Measurements from ENCODE around the gene SACS.

Gene SACS

GRCh38 chr13:23330356-23330755, 103.1 kb downstream of the SACS start:
- TF ChIP-seq CTCF (IDR thresholded peaks at IDR 0.05; ENCODE audit: insufficient read depth, low read depth, low read length, missing control alignments), result no peak
- no peak for DNase-seq (ENCODE audit: low read depth)
- no peak overlapping the region for H3K4me3 ChIP-seq (ENCODE audit: low read length)

GRCh38 chr13:23325191-23325590, 108.3 kb downstream of the SACS start:
- peak; percentile 85 for DNase-seq (ENCODE audit: low read depth)
- TF ChIP-seq CTCF (IDR thresholded peaks at IDR 0.05; ENCODE audit: insufficient read depth, low read depth, low read length, missing control alignments), result no peak
- H3K4me3 ChIP-seq (ENCODE audit: low read length), result no peak overlapping the region

- DNase-seq (ENCODE audit: low read depth), result peak; percentile 33
- no peak overlapping the region for H3K4me3 ChIP-seq (ENCODE audit: low read length)
- TF ChIP-seq CTCF (IDR thresholded peaks at IDR 0.05; ENCODE audit: insufficient read depth, low read depth, low read length, missing control alignments), result no peak
Observed at GRCh38 chr13:23323946-23324709, 109.4 kb downstream of the SACS start.

- no peak overlapping the region for H3K4me3 ChIP-seq (ENCODE audit: low read length)
- TF ChIP-seq CTCF (IDR thresholded peaks at IDR 0.05; ENCODE audit: insufficient read depth, low read depth, low read length, missing control alignments), result no peak
- DNase-seq (ENCODE audit: low read depth), result peak; percentile 80
Observed at GRCh38 chr13:23322353-23323336, 110.9 kb downstream of the SACS start.

GRCh38 chr13:23321535-23322241, 111.8 kb downstream of the SACS start:
- TF ChIP-seq CTCF (IDR thresholded peaks at IDR 0.05; ENCODE audit: insufficient read depth, low read depth, low read length, missing control alignments), result no peak
- H3K4me3 ChIP-seq (ENCODE audit: low read length), result no peak overlapping the region
- peak; percentile 96 for DNase-seq (ENCODE audit: low read depth)

- DNase-seq (ENCODE audit: low read depth), result no peak
- no peak for TF ChIP-seq CTCF (IDR thresholded peaks at IDR 0.05; ENCODE audit: insufficient read depth, low read depth, low read length, missing control alignments)
- no peak overlapping the region for H3K4me3 ChIP-seq (ENCODE audit: low read length)
Observed at GRCh38 chr13:23320926-23321534, 112.5 kb downstream of the SACS start.
